Measurements from ENCODE around the gene CRYL1. TPM values are rescaled to one million over a fixed set of nuclear protein-coding genes. Genes with fewer than 3 reads are reported as not detected.

The CRYL1 gene
- total RNA-seq, 1 experiment from 2014 or later, result 5.9 TPM

- BruUV-seq (replicated peaks), result no TSS peak
- ChIA-PET POLR2A (ENCODE audit: low non-redundant PET) (no interaction called here), CTCF (no interaction called here)
- H3K27ac ChIP-seq (ENCODE audit: low read depth, low read length, poor library complexity, severe bottlenecking), result no peak overlapping the region
- intact Hi-C loops (cut with micrococcal nuclease; ENCODE audit: unreplicated experiment), result loop anchor here (5.0 to 10.0 kb wide), 4 partner anchors 204 to 797 kb away; partner anchors contain the start of genes IL17D, MRPL57 and SKA3
- no peak overlapping the region for H3K4me3 ChIP-seq (ENCODE audit: low read depth, low read length, poor library complexity, severe bottlenecking)
- peaks cover 5% of the 10 kb centered on the region for H3K9me3 ChIP-seq (ENCODE audit: low read depth, low read length, poor library complexity, severe bottlenecking)
- H3K27me3 ChIP-seq (replicated peaks; ENCODE audit: insufficient read depth, low read depth, low read length, poor library complexity), result no peaks in the 10 kb centered on the region
- no peak for DNase-seq (ENCODE audit: low spot score)
- TF ChIP-seq CTCF (conservative IDR thresholded peaks at IDR 0.05; ENCODE audit: low read depth, low read length), result no peak
- no peak for TF ChIP-seq EZH2 (IDR thresholded peaks at IDR 0.05; ENCODE audit: borderline replicate concordance, low read depth, low read length, poor library complexity, severe bottlenecking)
- peaks cover 8% of the 10 kb centered on the region for H3K4me1 ChIP-seq (ENCODE audit: insufficient read depth, low read length, poor library complexity, severe bottlenecking)
- H3K36me3 ChIP-seq (ENCODE audit: insufficient read depth, low read length, poor library complexity, severe bottlenecking), result no peaks in the 10 kb centered on the region
Observed at GRCh38 chr13:20498129-20498528, 27.5 kb downstream of the CRYL1 start.

- POLR2A ChIA-PET (ENCODE audit: low non-redundant PET), result no interaction called here
Observed at GRCh38 chr13:20497006-20497775, 28.5 kb downstream of the CRYL1 start.

More at GRCh38 chr13:20497006-20497775, 28.5 kb downstream of the CRYL1 start:
- CTCF ChIA-PET, result interaction anchor here (0.7 kb wide), 1 partner anchor 218 kb away, joined by 5 read pairs; no protein-coding TSS in a partner anchor
- no peak overlapping the region for H3K4me3 ChIP-seq (ENCODE audit: low read depth, low read length, poor library complexity, severe bottlenecking)
- DNase-seq (ENCODE audit: low spot score), result peak; percentile 21
- H3K4me1 ChIP-seq (ENCODE audit: insufficient read depth, low read length, poor library complexity, severe bottlenecking), result peaks cover 8% of the 10 kb centered on the region
- intact Hi-C loops (cut with micrococcal nuclease; ENCODE audit: unreplicated experiment), result loop anchor here (5.0 to 10.0 kb wide), 4 partner anchors 205 to 798 kb away; partner anchors contain the start of genes IL17D, MRPL57 and SKA3
- H3K27me3 ChIP-seq (replicated peaks; ENCODE audit: insufficient read depth, low read depth, low read length, poor library complexity), result no peaks in the 10 kb centered on the region
- no peak overlapping the region for H3K27ac ChIP-seq (ENCODE audit: low read depth, low read length, poor library complexity, severe bottlenecking)
- BruUV-seq (replicated peaks), result no TSS peak
- peaks cover 5% of the 10 kb centered on the region for H3K9me3 ChIP-seq (ENCODE audit: low read depth, low read length, poor library complexity, severe bottlenecking)
- H3K36me3 ChIP-seq (ENCODE audit: insufficient read depth, low read length, poor library complexity, severe bottlenecking), result no peaks in the 10 kb centered on the region
- TF ChIP-seq EZH2 (IDR thresholded peaks at IDR 0.05; ENCODE audit: borderline replicate concordance, low read depth, low read length, poor library complexity, severe bottlenecking) (no peak), CTCF (conservative IDR thresholded peaks at IDR 0.05; ENCODE audit: low read depth, low read length) (no peak)

Data from A673 (cell line).